Sigmoid colon (tissue), 4 donors: ENCODE results near the gene CFAP46.

Experiments used
- CTCF ChIP-seq, 4 experiments: fragments of 450-650 bp in 3 of 4; fragments of 200-600 bp in 1 of 4; IDR thresholded peaks; one replicate each; pipeline ENCODE4 v1.5.1; 2016 to 2019; ENCODE audit warnings: antibody characterized with exemption in 4 of 4, mild to moderate bottlenecking in 3 of 4, moderate library complexity in 2 of 4
- POLR2A ChIP-seq, 2 donors: fragments of 450-650 bp; IDR thresholded peaks; one replicate each; pipeline ENCODE4 v1.6.1; 2016; ENCODE audit warnings: antibody characterized with exemption in 2 of 2, mild to moderate bottlenecking in 2 of 2, moderate library complexity in 2 of 2
- POLR2AphosphoS5 ChIP-seq, 4 donors: sonication (generic); formaldehyde crosslinking; IDR thresholded peaks; one replicate each; pipeline ENCODE4 v1.6.1; 2017; ENCODE audit warnings: antibody characterized with exemption in 4 of 4

GRCh38 chr10:132914732-132915131, 27.6 kb downstream of the CFAP46 start:
- TF ChIP-seq POLR2AphosphoS5 (IDR thresholded peaks at IDR 0.05) (no peak), CTCF (IDR thresholded peaks at IDR 0.05) (no peak), POLR2A (IDR thresholded peaks at IDR 0.05) (no peak)
